HG02943 (cell line): ENCODE measurements around the gene STON2.

ENCODE experiments used
- ATAC-seq: cut with Tn5 transposase; IDR thresholded peaks from one replicate; pipeline ENCODE4 v1.9.1; 2021; ENCODE audit warnings: mild to moderate bottlenecking, low read depth, moderate library complexity; ENCODE audit not compliant: unreplicated experiment

Gene STON2

GRCh38 chr14:81341781-81342180 is 58.3 kb downstream of the STON2 start:
- ATAC-seq = no peak

- ATAC-seq = no peak
Measured at GRCh38 chr14:81341370-81341769, 58.8 kb downstream of the STON2 start.

- ATAC-seq = no peak
Measured at GRCh38 chr14:81340201-81340600, 59.9 kb downstream of the STON2 start.

GRCh38 chr14:81337073-81337472 is 63.1 kb downstream of the STON2 start:
- ATAC-seq = no peak

GRCh38 chr14:81336009-81336408 is 64.1 kb downstream of the STON2 start:
- no peak for ATAC-seq

- no peak for ATAC-seq
Measured at GRCh38 chr14:81332725-81333124, 67.4 kb downstream of the STON2 start.

- ATAC-seq = no peak
Measured at GRCh38 chr14:81331229-81332021, 68.7 kb downstream of the STON2 start.

- no peak for ATAC-seq
Measured at GRCh38 chr14:81330619-81331122, 69.5 kb downstream of the STON2 start.

- ATAC-seq = no peak
Measured at GRCh38 chr14:81329640-81330381, 70.3 kb downstream of the STON2 start.

GRCh38 chr14:81326451-81326850 is 73.7 kb downstream of the STON2 start:
- ATAC-seq = no peak

- ATAC-seq = no peak
Measured at GRCh38 chr14:81324011-81324410, 76.1 kb downstream of the STON2 start.

GRCh38 chr14:81323093-81323492 is 77.0 kb downstream of the STON2 start:
- no peak for ATAC-seq

- ATAC-seq = no peak
Measured at GRCh38 chr14:81319946-81320345, 80.2 kb downstream of the STON2 start.

GRCh38 chr14:81319314-81319713 is 80.8 kb downstream of the STON2 start:
- ATAC-seq = no peak

- ATAC-seq = no peak
Measured at GRCh38 chr14:81315341-81315740, 84.8 kb downstream of the STON2 start.

GRCh38 chr14:81314443-81315175 is 85.5 kb downstream of the STON2 start:
- no peak for ATAC-seq

GRCh38 chr14:81313775-81314429 is 86.2 kb downstream of the STON2 start:
- no peak for ATAC-seq

GRCh38 chr14:81313200-81313599 is 86.9 kb downstream of the STON2 start:
- no peak for ATAC-seq

GRCh38 chr14:81312289-81312876 is 87.7 kb downstream of the STON2 start:
- no peak for ATAC-seq

GRCh38 chr14:81311778-81312177 is 88.3 kb downstream of the STON2 start:
- ATAC-seq = no peak
